HG03103 (cell line): ENCODE measurements around the gene SPTSSB.
A peak's percentile ranks its signal among the peaks of the same experiment; 100 is the strongest.

Experiments
- ATAC-seq: cut with Tn5 transposase; IDR thresholded peaks from one replicate; pipeline ENCODE4 v1.9.1; 2021; ENCODE audit warnings: low read depth; ENCODE audit not compliant: unreplicated experiment

SPTSSB gene

GRCh38 chr3:161371441-161372320 is at the start of gene SPTSSB:
Gene SPTSSB, minus strand, starts transcription at chr3:161371517. Its CDS starts 25,194 bp downstream, at chr3:161346323.
- peak; percentile 46 for ATAC-seq

GRCh38 chr3:161420746-161421145 is 49.4 kb upstream of the SPTSSB start:
- no peak for ATAC-seq

GRCh38 chr3:161419555-161420333 is 48.4 kb upstream of the SPTSSB start:
- no peak for ATAC-seq

- ATAC-seq, result no peak
Observed at GRCh38 chr3:161415506-161416231, 44.4 kb upstream of the SPTSSB start.

GRCh38 chr3:161414907-161415306 is 43.6 kb upstream of the SPTSSB start:
- no peak for ATAC-seq

DNA sequence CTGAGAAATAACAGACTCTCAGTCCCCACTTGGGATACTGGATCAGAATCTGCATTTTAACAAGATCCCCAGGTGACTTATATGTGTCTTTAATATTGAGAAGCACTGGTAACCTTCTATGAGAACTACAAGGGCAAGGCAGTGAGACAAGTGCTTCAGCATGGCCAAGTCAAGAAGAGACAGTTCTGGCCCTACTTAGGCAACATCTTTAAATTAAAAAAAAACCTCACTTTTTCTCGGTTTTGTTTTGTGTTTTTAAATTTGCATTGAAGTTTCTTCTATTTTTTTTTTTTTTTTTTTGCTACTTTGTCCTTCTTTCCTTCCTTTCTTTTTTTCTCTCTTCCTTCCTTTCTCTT is 42.5 kb upstream of the SPTSSB start:
- no peak for ATAC-seq

- no peak for ATAC-seq
Observed at GRCh38 chr3:161413127-161413854, 42.0 kb upstream of the SPTSSB start.

GRCh38 chr3:161412123-161412522 is 40.8 kb upstream of the SPTSSB start:
- no peak for ATAC-seq

DNA sequence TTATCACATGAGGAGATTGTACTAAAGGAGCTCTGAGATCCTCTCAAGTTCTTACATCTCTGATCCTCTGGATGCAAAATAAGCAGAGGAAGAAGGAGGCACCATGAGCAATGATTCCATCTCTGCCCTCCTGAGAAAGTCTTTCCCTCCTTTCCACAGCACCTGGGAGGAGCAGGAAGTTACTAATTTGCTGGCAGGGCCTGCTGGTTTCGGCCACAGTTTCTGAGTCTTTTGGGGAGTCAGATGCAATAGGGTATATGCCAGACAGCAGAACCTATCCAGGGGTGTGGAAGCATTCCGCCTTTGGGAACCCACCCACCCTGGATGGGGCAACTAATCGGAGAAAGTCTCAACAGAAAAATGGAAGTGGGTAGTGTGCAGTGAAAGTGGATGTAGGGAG is 38.5 kb upstream of the SPTSSB start:
- no peak for ATAC-seq

DNA sequence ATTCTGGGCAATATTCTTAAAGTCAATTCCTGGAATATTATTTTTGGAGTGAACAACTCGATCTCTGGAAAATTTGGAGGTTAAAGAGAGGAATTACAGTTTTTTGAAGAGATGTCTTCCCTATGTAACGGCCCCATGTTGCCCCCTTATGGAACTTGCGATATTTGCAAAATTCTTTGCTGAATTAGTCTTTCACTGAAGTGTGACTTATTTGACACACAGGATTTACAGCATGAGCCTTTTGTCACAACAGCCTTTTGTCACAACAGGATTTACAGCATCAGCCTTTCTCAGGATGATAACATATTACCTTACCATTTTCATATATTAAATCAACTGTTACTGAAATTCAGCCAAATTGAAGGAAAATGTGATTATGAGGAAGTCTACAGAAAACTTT is 37.8 kb upstream of the SPTSSB start:
- ATAC-seq, result no peak

GRCh38 chr3:161406594-161407555 is 35.6 kb upstream of the SPTSSB start:
- ATAC-seq, result no peak

DNA sequence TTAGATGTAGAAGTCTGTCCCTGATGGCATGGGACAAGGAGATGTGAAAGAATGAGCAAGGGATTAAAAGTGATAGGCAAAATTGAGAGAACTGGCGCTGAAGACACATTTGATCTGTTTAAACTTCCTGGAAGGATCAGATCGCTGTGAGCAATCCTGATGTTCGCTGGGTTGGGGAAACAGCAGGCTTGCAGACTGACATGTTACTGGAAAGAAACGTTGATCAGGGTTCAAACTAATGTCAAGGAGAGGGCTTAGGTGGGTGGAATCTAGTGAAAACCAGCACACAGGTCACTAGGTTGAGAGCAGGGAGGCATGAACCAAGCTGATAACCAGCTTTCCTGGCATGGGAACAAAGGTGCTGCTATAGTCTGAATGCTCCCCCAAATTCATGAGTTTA is 34.5 kb upstream of the SPTSSB start:
- no peak for ATAC-seq

DNA sequence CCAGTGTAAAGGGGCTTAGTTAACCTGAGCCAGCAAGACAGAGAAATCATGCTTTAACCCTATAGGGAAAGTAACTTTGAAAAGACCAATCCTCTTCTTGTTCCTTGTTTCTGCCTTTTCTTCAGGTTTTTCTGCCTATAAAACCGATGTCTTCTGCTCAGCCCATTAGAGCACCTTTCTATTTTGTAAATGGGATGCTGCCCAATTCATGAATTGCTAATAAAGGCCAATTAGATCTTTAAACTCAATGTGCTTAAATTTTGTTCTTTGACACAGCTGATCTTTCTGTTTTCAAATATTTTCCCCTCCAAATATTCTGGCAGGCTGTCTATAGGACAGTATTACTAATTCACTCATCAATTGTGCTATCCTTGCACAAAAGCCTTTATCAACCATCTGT is 33.8 kb upstream of the SPTSSB start:
- no peak for ATAC-seq

DNA sequence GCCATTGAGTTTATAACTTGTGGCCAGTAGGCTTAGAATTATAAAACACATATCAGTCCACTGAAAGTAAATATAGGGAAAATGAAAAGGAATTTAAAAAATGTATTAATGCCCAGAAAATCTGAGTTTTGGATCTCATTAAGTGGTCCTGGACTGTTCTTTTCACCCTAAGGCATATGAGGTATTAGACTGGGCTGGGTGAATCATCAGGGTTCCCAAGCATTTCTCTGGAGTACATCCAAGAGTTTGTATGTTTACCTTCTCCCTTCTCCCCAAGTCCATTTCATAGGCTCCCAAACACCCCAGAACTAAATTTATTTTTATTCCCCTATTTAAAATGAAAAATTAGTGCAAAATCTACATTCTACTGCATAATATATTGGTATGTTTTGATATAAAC is 31.9 kb upstream of the SPTSSB start:
- ATAC-seq, result no peak

DNA sequence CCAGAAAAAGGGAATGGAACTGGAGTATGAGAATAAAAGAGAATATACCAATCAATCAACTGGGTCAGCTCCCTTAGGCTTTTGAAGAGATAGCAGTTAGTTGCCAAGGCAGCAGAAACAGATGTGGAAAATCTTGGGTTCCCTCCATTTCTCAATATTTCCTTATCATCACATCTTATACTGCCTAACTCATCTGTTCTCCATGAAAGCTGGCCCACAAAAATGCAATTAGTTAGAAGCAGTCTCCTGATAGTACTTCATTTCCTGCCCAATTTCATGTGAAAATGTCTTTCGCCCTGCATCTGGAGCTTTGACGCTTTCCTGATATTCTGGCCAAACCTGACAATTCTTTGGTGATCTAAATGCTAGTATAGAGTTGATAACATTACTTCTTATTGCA is 30.1 kb upstream of the SPTSSB start:
- ATAC-seq, result no peak

- no peak for ATAC-seq
Observed at GRCh38 chr3:161400650-161401049, 29.3 kb upstream of the SPTSSB start.

DNA sequence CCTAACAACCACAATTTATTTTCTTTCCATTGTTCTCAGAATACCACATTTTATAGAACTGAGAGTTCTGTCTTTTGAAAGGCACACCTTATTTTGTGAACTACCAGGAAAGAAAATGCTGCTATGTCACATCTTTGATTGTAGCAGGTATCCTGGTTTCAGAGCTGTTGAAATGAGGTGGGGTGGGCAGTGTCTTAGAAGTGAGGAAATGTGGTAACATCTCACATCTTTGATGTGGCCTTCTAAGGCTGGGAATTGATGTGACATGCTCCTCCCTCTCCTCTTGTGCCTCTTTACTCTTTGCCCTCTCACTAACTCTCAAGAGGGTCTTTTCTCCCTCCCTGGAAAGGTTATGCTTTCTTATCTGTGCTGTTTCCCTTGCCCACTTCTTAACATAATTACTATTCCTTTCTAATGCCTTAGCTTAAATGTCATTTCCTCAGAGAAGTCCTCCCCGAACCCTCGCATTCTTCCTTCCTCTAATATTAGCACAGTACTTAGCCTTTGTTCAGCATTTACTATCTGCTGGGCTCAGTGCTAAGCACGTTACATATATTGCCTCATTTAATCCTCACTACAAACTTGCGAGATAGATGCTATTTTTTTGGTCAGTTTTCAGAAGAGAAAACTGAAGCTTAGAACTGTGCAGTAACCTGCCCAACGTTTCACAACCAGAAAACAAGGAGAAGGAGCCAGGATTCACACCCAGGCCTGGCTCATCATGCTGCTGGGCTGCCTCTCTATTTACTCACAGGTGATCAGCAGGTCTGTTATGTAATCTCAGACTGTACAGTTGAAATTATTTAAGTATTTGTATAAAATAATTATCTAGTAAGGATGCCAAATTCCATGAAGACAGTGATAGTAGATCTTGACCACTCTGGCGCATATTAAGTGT is 24.0 kb upstream of the SPTSSB start:
- ATAC-seq, result no peak

DNA sequence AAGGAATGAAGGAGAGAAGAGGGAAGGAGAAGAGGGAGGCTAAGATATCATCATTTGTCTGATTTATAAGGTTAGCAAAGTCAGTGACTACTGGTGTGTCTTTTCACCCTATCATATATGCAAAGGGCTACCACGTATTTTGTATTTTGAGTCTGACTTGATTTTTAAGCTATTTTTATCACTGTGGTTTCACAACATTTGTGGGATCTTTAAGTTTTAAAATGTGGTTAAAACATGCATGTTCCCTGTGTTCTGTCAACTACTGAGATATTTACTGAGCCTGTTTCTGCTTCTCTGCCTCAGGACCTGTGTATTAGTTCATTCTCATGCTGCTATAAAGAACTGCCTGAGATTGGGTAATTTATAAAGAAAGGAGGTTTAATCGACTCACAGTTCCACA is 22.5 kb upstream of the SPTSSB start:
- ATAC-seq, result peak; percentile 46
